OCI-LY1 (cell line): Measurements from ENCODE around the gene SSBP4.

Experiments
- EZH2 ChIP-seq: fragments of 200-600 bp; sonication (generic), shearing (Covaris generic); IDR thresholded peaks from 2 replicates; pipeline ENCODE4 v1.8.0; 2017; ENCODE audit warnings: borderline replicate concordance, mixed run types, mild to moderate bottlenecking, antibody characterized with exemption, low read length, moderate library complexity, mixed read lengths
- TF ChIP-seq, protein P1 (sequence below): fragments of 200-600 bp; sonication (generic), shearing (Covaris generic); IDR thresholded peaks from 2 replicates; pipeline ENCODE4 v1.5.1; 2017; ENCODE audit warnings: mild to moderate bottlenecking, antibody characterized with exemption, low read length, moderate library complexity, mixed read lengths

DNA sequence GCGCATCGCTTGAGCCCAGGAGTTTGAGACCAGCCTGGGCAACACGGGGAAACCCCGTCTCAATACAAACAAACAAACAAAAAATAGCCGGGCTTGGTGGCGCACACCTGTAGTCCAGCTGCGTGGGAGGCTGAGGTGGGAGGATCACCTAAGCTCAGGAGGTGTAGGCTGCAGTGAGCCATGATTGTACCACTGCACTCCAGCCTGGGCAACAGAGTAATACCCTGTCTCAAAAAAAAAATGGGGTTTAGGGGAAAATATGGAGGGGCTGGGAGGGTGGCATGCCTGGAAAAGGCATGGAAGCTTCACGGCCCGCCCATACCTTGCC, 20.7 kb downstream of the SSBP4 start:
- TF ChIP-seq, protein P1, sequence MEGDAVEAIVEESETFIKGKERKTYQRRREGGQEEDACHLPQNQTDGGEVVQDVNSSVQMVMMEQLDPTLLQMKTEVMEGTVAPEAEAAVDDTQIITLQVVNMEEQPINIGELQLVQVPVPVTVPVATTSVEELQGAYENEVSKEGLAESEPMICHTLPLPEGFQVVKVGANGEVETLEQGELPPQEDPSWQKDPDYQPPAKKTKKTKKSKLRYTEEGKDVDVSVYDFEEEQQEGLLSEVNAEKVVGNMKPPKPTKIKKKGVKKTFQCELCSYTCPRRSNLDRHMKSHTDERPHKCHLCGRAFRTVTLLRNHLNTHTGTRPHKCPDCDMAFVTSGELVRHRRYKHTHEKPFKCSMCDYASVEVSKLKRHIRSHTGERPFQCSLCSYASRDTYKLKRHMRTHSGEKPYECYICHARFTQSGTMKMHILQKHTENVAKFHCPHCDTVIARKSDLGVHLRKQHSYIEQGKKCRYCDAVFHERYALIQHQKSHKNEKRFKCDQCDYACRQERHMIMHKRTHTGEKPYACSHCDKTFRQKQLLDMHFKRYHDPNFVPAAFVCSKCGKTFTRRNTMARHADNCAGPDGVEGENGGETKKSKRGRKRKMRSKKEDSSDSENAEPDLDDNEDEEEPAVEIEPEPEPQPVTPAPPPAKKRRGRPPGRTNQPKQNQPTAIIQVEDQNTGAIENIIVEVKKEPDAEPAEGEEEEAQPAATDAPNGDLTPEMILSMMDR, result no peak
- no peak for TF ChIP-seq EZH2
